ENCODE data around the gene ARHGAP32. TPM values are rescaled to one million over a fixed set of nuclear protein-coding genes. Genes with fewer than 3 reads are reported as not detected.
"Not testable (repeated sequence)": the region's sequence is repeated elsewhere in the genome, so short reads cannot be mapped to it uniquely, and the experiment has no call there.

ARHGAP32 gene
- total RNA-seq, 4 donors from 2014 or later: 49.1 to 54.9 (median 49.3) TPM

- TF ChIP-seq POLR2A (IDR thresholded peaks at IDR 0.05) (no peak), CTCF (IDR thresholded peaks at IDR 0.05) (no peak)
- DNase-seq (ENCODE audit: low spot score in 2 of 2): no peak
- intact Hi-C loops (cut with DNase I; ENCODE audit: low total_unique reads): no loop called here
- no peak overlapping the region for H3K4me3 ChIP-seq (ENCODE audit: low read depth, poor library complexity, severe bottlenecking)
Observed at GRCh38 chr11:129145276-129145675, 46.8 kb downstream of the ARHGAP32 start.

- TF ChIP-seq CTCF (IDR thresholded peaks at IDR 0.05) (no peak), POLR2A (IDR thresholded peaks at IDR 0.05) (no peak)
- intact Hi-C loops (cut with DNase I; ENCODE audit: low total_unique reads): no loop called here
- no peak for DNase-seq (ENCODE audit: low spot score in 2 of 2)
- WGBS, 2 donors: 89 to 93% methylated on average over 2 of the region's 2 CpGs
- no peak overlapping the region for H3K4me3 ChIP-seq (ENCODE audit: low read depth, poor library complexity, severe bottlenecking)
Observed at GRCh38 chr11:129144256-129144655, 47.9 kb downstream of the ARHGAP32 start.

GRCh38 chr11:129143335-129143734 lies 48.8 kb downstream of the ARHGAP32 start:
- DNase-seq (ENCODE audit: low spot score in 2 of 2): peak; percentile 64 to 88
- intact Hi-C loops (cut with DNase I; ENCODE audit: low total_unique reads): no loop called here
- no peak overlapping the region for H3K4me3 ChIP-seq (ENCODE audit: low read depth, poor library complexity, severe bottlenecking)
- 49 to 66% methylated on average over 8 of the region's 8 CpGs for WGBS, 2 donors
- TF ChIP-seq POLR2A (IDR thresholded peaks at IDR 0.05) (no peak), CTCF (IDR thresholded peaks at IDR 0.05) (no peak)

GRCh38 chr11:129141748-129142523 lies 50.2 kb downstream of the ARHGAP32 start:
- no peak for TF ChIP-seq POLR2A (IDR thresholded peaks at IDR 0.05)
- TF ChIP-seq CTCF (IDR thresholded peaks at IDR 0.05): no peak
- intact Hi-C loops (cut with DNase I; ENCODE audit: low total_unique reads): no loop called here
- no peak for DNase-seq (ENCODE audit: low spot score in 2 of 2)
- WGBS, 2 donors: 45% methylated on average over 8 of the region's 8 CpGs
- H3K4me3 ChIP-seq (ENCODE audit: low read depth, poor library complexity, severe bottlenecking): no peak overlapping the region

GRCh38 chr11:129131316-129131715 lies 60.8 kb downstream of the ARHGAP32 start:
- intact Hi-C loops (cut with DNase I; ENCODE audit: low total_unique reads): no loop called here
- DNase-seq (ENCODE audit: low spot score in 2 of 2): no peak
- 81 to 82% methylated on average over 6 of the region's 6 CpGs for WGBS, 2 donors
- H3K4me3 ChIP-seq (ENCODE audit: low read depth, poor library complexity, severe bottlenecking): no peak overlapping the region
- TF ChIP-seq CTCF (IDR thresholded peaks at IDR 0.05) (no peak), POLR2A (IDR thresholded peaks at IDR 0.05) (no peak)

- intact Hi-C loops (cut with DNase I; ENCODE audit: low total_unique reads); DNase-seq (ENCODE audit: low spot score in 2 of 2); H3K4me3 ChIP-seq (ENCODE audit: low read depth, poor library complexity, severe bottlenecking): not testable (repeated sequence)
- WGBS, 2 donors: 93 to 98% methylated on average over 29 to 42 of the region's 51 CpGs
Observed at GRCh38 chr11:129128881-129129620, 63.1 kb downstream of the ARHGAP32 start.

All from lower leg skin (tissue), 4 donors.